K562 (cell line): Measurements from ENCODE around the gene CIAO3. TPM values are rescaled to one million over a fixed set of nuclear protein-coding genes. Genes with fewer than 3 reads are reported as not detected.

ENCODE experiments used
- CREBBP ChIP-seq: IDR thresholded peaks from one replicate; pipeline ENCODE4 v1.6.1; 2012; ENCODE audit warnings: low read depth, mild to moderate bottlenecking, control low read depth, inconsistent platforms, low read length
- HDAC1 ChIP-seq, 2 experiments: fragments of 450-650 bp; IDR thresholded peaks; 2 replicates each; pipeline ENCODE4 v1.6.1; 2016 to 2017; ENCODE audit warnings: inconsistent platforms in 1 of 2, mild to moderate bottlenecking in 1 of 2, moderate library complexity in 1 of 2
- HMGXB4 ChIP-seq: sonication (generic); formaldehyde crosslinking; IDR thresholded peaks from 2 replicates; pipeline ENCODE4 v1.8.1; 2023; ENCODE audit warnings: mild to moderate bottlenecking, missing genetic modification reagents
- ID3 ChIP-seq, 2 experiments: fragments of 250-450 bp in 1 of 2; fragments of 450-650 bp in 1 of 2; sonication (Bioruptor Pico) in 1 of 2; IDR thresholded peaks; 2 replicates each; pipeline versions ENCODE4 v1.6.1 to v1.8.0; 2016 to 2021; ENCODE audit warnings: mild to moderate bottlenecking in 2 of 2, moderate library complexity in 2 of 2, missing compliant biosample characterization in 1 of 2, missing genetic modification characterization in 1 of 2
- LARP7 ChIP-seq: fragments of 450-650 bp; IDR thresholded peaks from 2 replicates; pipeline ENCODE4 v1.6.1; 2016
- NCOA2 ChIP-seq, 2 experiments: fragments of 450-650 bp; IDR thresholded peaks; 2 replicates each; pipeline ENCODE4 v1.6.1; 2018; ENCODE audit warnings: mild to moderate bottlenecking in 2 of 2, moderate library complexity in 1 of 2; ENCODE audit not compliant: partially characterized antibody in 2 of 2
- PKNOX1 ChIP-seq: fragments of 450-650 bp; IDR thresholded peaks from 2 replicates; pipeline ENCODE4 v1.6.1; 2016
- POLR2A ChIP-seq: fragments of 450-650 bp; conservative IDR thresholded peaks from 2 replicates; pipeline ENCODE4 v1.6.1; 2016
- SAFB ChIP-seq: fragments of 200-400 bp; formaldehyde crosslinking; IDR thresholded peaks from 2 replicates; pipeline ENCODE4 v1.6.1; 2017; ENCODE audit warnings: low read depth, low read length, borderline replicate concordance
- SMC3 ChIP-seq: conservative IDR thresholded peaks from 2 replicates; pipeline ENCODE4 v1.6.1; 2011; ENCODE audit warnings: low read depth, low read length, improper control_type of control experiment; ENCODE audit not compliant: insufficient read depth
- SUPT5H ChIP-seq: fragments of 450-650 bp; IDR thresholded peaks from 2 replicates; pipeline ENCODE4 v1.6.1; 2016
- TCF3 ChIP-seq: sonication (generic); formaldehyde crosslinking; IDR thresholded peaks from 2 replicates; pipeline ENCODE4 v1.4.0; 2020; ENCODE audit warnings: mild to moderate bottlenecking, missing genetic modification reagents
- polyA plus RNA-seq, 8 experiments: library from polyadenylated mRNA; depleted of rRNA in 4 of 8; stranded (reverse) in 5 of 8; unstranded in 3 of 8; fragments of >200 nt; fragmentation: Nextera tagmentation in 2 of 8; fragmentation: Illumina TruSeq in 1 of 8; extraction: Ambion mirVana in 2 of 8; extraction: Trizol in 1 of 8; gene quantifications; 2 replicates each; pipeline versions ENCODE4 v1.2.1 to v1.2.3, GENCODE V29; 2011 to 2014; ENCODE audit warnings: inconsistent platforms in 1 of 8, missing spikeins in 1 of 8
- total RNA-seq, 7 experiments: library from RNA; depleted of rRNA in 6 of 7; stranded (reverse); fragments of >200 nt in 6 of 7; fragmentation: Illumina TruSeq in 2 of 7; extraction: Trizol in 2 of 7; gene quantifications; 2 replicates each; pipeline versions ENCODE4 v1.2.1 to v1.2.3, GENCODE V29; 2011 to 2021; ENCODE audit warnings: low replicate concordance in 1 of 7
- TF ChIP-seq, protein P1 (sequence below): fragments of 250-450 bp; sonication (Bioruptor Pico); IDR thresholded peaks from 2 replicates; pipeline ENCODE4 v1.9.0; 2021; ENCODE audit warnings: mild to moderate bottlenecking, inconsistent platforms

CIAO3 gene
- total and polyA plus RNA-seq, 9 of the 15 experiments (the other 6 are each of a cell fraction or from before 2014, with no cell fraction given) = 2.2 to 35.6 (median 18.7) TPM

- TF ChIP-seq PKNOX1 = no peak
- TF ChIP-seq CREBBP = no peak
- TF ChIP-seq, protein P1, sequence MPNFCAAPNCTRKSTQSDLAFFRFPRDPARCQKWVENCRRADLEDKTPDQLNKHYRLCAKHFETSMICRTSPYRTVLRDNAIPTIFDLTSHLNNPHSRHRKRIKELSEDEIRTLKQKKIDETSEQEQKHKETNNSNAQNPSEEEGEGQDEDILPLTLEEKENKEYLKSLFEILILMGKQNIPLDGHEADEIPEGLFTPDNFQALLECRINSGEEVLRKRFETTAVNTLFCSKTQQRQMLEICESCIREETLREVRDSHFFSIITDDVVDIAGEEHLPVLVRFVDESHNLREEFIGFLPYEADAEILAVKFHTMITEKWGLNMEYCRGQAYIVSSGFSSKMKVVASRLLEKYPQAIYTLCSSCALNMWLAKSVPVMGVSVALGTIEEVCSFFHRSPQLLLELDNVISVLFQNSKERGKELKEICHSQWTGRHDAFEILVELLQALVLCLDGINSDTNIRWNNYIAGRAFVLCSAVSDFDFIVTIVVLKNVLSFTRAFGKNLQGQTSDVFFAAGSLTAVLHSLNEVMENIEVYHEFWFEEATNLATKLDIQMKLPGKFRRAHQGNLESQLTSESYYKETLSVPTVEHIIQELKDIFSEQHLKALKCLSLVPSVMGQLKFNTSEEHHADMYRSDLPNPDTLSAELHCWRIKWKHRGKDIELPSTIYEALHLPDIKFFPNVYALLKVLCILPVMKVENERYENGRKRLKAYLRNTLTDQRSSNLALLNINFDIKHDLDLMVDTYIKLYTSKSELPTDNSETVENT = peak; percentile 43; the same call in 1 of the 2 replicates
- TF ChIP-seq NCOA2 (IDR thresholded peaks at IDR 0.05; ENCODE audit: partially characterized antibody in 2 of 2) = no peak
- TF ChIP-seq LARP7 = no peak
- TF ChIP-seq POLR2A = peak; percentile 25; the same call in 1 of the 2 replicates
- peak; percentile 28; the same call in 1 of the 2 replicates for TF ChIP-seq SAFB
- no peak for TF ChIP-seq HDAC1 (IDR thresholded peaks at IDR 0.05)
- TF ChIP-seq TCF3 (CRISPR knock-in tag) = 0 out of 2 replicates have a peak, but pooled peaks have one; percentile 3
- 0 out of 2 replicates have a peak, but pooled peaks have one; percentile 9 for TF ChIP-seq SUPT5H
- no peak for TF ChIP-seq ID3 (CRISPR knock-in tag; IDR thresholded peaks at IDR 0.05)
- TF ChIP-seq ID3 (tag; IDR thresholded peaks at IDR 0.05) = no peak
- TF ChIP-seq HMGXB4 (CRISPR knock-in tag) = 0 out of 2 replicates have a peak, but pooled peaks have one; percentile 40
- 0 out of 2 replicates have a peak, but pooled peaks have one; percentile 12 for TF ChIP-seq SMC3
Measured at GRCh38 chr16:719815-720446, 20.9 kb downstream of the CIAO3 start (continued).
